GM12874 (cell line): Measurements from ENCODE around the gene TFR2.

Source experiments
- CTCF ChIP-seq: IDR thresholded peaks from 2 replicates; pipeline ENCODE4 v1.5.1; 2011; ENCODE audit warnings: low read depth, mild to moderate bottlenecking, control low read depth, low read length, moderate library complexity; ENCODE audit not compliant: insufficient read depth

TFR2 gene

GRCh38 chr7:100583132-100584053 is 58.0 kb downstream of the TFR2 start:
- TF ChIP-seq CTCF: no peak

GRCh38 chr7:100582650-100583049 is 58.7 kb downstream of the TFR2 start:
- no peak for TF ChIP-seq CTCF

- no peak for TF ChIP-seq CTCF
Observed at GRCh38 chr7:100582041-100582579, 59.2 kb downstream of the TFR2 start.

GRCh38 chr7:100580466-100581283 is 60.7 kb downstream of the TFR2 start:
- TF ChIP-seq CTCF: no peak

- TF ChIP-seq CTCF: no peak
Observed at GRCh38 chr7:100578246-100579183, 62.8 kb downstream of the TFR2 start.

GRCh38 chr7:100577507-100577906 is 63.8 kb downstream of the TFR2 start:
- no peak for TF ChIP-seq CTCF
